ENCODE results near the gene NLRC3.

- TF ChIP-seq, protein P1, sequence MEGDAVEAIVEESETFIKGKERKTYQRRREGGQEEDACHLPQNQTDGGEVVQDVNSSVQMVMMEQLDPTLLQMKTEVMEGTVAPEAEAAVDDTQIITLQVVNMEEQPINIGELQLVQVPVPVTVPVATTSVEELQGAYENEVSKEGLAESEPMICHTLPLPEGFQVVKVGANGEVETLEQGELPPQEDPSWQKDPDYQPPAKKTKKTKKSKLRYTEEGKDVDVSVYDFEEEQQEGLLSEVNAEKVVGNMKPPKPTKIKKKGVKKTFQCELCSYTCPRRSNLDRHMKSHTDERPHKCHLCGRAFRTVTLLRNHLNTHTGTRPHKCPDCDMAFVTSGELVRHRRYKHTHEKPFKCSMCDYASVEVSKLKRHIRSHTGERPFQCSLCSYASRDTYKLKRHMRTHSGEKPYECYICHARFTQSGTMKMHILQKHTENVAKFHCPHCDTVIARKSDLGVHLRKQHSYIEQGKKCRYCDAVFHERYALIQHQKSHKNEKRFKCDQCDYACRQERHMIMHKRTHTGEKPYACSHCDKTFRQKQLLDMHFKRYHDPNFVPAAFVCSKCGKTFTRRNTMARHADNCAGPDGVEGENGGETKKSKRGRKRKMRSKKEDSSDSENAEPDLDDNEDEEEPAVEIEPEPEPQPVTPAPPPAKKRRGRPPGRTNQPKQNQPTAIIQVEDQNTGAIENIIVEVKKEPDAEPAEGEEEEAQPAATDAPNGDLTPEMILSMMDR (IDR thresholded peaks at IDR 0.05): no peak
- no peak for TF ChIP-seq EP300 (IDR thresholded peaks at IDR 0.05)
- no peak for TF ChIP-seq POLR2AphosphoS5 (IDR thresholded peaks at IDR 0.05)
- no peak for TF ChIP-seq POLR2A (IDR thresholded peaks at IDR 0.05)
These were observed 57.6 kb downstream of the NLRC3 start for GRCh38 chr16:3519581-3519980.

Measured in upper lobe of left lung (tissue), 4 donors.